Upper lobe of right lung (tissue), 1 donor: ENCODE data around the gene TTC34. TPM values are rescaled to one million over a fixed set of nuclear protein-coding genes. Genes with fewer than 3 reads are reported as not detected.

Source experiments
- ATAC-seq: fragments of 200-7000 bp; cut with Tn5 transposase; one replicate; pipeline ENCODE4 v1.9.1; 2020; ENCODE audit warnings: mild to moderate bottlenecking, moderate library complexity
- DNase-seq: peaks from one replicate; pipeline ENCODE4 v3.0.0-alpha.2; 2020
- H3K27ac ChIP-seq: fragments of 200-600 bp; one replicate; pipeline ENCODE4 v1.8.0; 2022
- H3K27me3 ChIP-seq: fragments of 200-600 bp; one replicate; pipeline ENCODE4 v1.8.0; 2022; ENCODE audit warnings: mild to moderate bottlenecking
- H3K36me3 ChIP-seq: fragments of 200-600 bp; one replicate; pipeline ENCODE4 v1.8.0; 2022
- H3K4me1 ChIP-seq: fragments of 200-600 bp; one replicate; pipeline ENCODE4 v1.8.0; 2022
- H3K4me3 ChIP-seq: fragments of 200-600 bp; one replicate; pipeline ENCODE4 v1.8.0; 2022; ENCODE audit warnings: mild to moderate bottlenecking
- H3K9me3 ChIP-seq: fragments of 200-600 bp; one replicate; pipeline ENCODE4 v1.8.0; 2022
- intact Hi-C: fragments of 100-400 bp; cut with DNase I; formaldehyde crosslinking; loops from one replicate; pipeline ENCODE4 v1.11.0; 2022
- total RNA-seq: library from RNA; stranded (reverse); fragmentation: NEBNext Ultra II Directional; extraction: Animal tissue kit (Norgen Biotek cat#: 25700); gene quantifications from one replicate; pipeline ENCODE4 v1.2.1, GENCODE V29; 2021
- TF ChIP-seq, protein P1 (sequence below): fragments of 200-600 bp; IDR thresholded peaks from one replicate; pipeline ENCODE4 v1.8.0; 2022; ENCODE audit warnings: antibody characterized with exemption
- donor health status: DM: no; HTN: yes; CAD: no; lungs with severe emphysema.

Gene TTC34
- total RNA-seq, 1 donor from 2014 or later: 1.3 TPM

DNA sequence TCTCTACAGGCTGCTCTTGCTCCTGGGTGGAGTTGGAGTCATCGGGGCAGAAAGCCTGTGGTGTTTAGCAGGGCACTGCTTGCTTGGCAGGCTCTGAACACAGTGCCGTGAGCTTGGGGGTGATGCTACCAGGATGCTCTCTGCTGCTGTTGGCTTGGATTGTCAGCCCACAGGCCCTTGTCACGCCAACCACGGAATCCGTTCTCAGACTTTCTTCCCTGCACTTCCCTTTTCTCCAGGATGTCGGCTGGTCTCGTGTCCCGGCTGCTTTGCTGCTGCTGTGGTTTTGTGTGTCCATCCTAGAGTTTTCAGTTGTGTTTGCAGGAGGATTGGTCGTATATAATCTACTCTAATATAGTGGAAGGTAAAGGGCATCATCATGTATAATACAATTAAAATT, 44.4 kb upstream of the TTC34 start:
- Histone ChIP-seq H3K4me3 (no peak overlapping the region), H3K9me3 (no peaks in the 10 kb centered on the region), H3K27me3 (no peaks in the 10 kb centered on the region), H3K4me1 (no peaks in the 10 kb centered on the region), H3K36me3 (no peaks in the 10 kb centered on the region), H3K27ac (no peak overlapping the region)
- TF ChIP-seq, protein P1, sequence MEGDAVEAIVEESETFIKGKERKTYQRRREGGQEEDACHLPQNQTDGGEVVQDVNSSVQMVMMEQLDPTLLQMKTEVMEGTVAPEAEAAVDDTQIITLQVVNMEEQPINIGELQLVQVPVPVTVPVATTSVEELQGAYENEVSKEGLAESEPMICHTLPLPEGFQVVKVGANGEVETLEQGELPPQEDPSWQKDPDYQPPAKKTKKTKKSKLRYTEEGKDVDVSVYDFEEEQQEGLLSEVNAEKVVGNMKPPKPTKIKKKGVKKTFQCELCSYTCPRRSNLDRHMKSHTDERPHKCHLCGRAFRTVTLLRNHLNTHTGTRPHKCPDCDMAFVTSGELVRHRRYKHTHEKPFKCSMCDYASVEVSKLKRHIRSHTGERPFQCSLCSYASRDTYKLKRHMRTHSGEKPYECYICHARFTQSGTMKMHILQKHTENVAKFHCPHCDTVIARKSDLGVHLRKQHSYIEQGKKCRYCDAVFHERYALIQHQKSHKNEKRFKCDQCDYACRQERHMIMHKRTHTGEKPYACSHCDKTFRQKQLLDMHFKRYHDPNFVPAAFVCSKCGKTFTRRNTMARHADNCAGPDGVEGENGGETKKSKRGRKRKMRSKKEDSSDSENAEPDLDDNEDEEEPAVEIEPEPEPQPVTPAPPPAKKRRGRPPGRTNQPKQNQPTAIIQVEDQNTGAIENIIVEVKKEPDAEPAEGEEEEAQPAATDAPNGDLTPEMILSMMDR: no peak
- intact Hi-C loops: no loop called here
- DNase-seq: no peak
- no peak for ATAC-seq

- Histone ChIP-seq H3K27me3 (no peaks in the 10 kb centered on the region), H3K4me1 (no peaks in the 10 kb centered on the region), H3K9me3 (no peaks in the 10 kb centered on the region), H3K36me3 (no peaks in the 10 kb centered on the region), H3K27ac (no peak overlapping the region), H3K4me3 (no peak overlapping the region)
- intact Hi-C loops: no loop called here
- DNase-seq: no peak
- ATAC-seq: no peak
- TF ChIP-seq, protein P1: no peak
Measured at GRCh38 chr1:2840036-2840809, 38.7 kb upstream of the TTC34 start.

DNA sequence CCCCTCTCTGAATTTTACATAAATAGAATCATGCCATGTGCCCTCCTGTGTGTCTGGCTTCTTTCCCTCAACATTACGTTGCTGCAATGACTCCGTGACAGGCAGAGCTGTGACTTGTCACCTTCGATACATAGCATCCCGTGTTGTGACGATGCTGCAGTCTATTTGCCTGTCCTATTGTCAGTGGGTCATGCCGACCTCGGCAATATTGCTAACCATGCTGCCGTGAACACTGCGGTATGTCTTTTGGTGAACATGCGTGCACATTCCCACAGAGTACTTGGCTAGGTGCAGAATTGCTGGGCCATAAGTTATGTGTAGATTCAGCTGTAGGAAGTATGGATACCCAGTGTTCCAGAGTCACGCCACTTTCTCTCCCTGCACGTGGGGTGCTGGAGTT, 36.3 kb upstream of the TTC34 start:
- H3K4me1 ChIP-seq: no peaks in the 10 kb centered on the region
- no peaks in the 10 kb centered on the region for H3K27me3 ChIP-seq
- no peaks in the 10 kb centered on the region for H3K9me3 ChIP-seq
- H3K27ac ChIP-seq: no peak overlapping the region
- H3K4me3 ChIP-seq: no peak overlapping the region
- ATAC-seq (no peak), DNase-seq (no peak)
- TF ChIP-seq, protein P1: no peak
- no peaks in the 10 kb centered on the region for H3K36me3 ChIP-seq
- intact Hi-C loops: no loop called here

GRCh38 chr1:2837316-2837715, 35.8 kb upstream of the TTC34 start:
- no peaks in the 10 kb centered on the region for H3K36me3 ChIP-seq
- TF ChIP-seq, protein P1: no peak
- no peak for ATAC-seq

DNA sequence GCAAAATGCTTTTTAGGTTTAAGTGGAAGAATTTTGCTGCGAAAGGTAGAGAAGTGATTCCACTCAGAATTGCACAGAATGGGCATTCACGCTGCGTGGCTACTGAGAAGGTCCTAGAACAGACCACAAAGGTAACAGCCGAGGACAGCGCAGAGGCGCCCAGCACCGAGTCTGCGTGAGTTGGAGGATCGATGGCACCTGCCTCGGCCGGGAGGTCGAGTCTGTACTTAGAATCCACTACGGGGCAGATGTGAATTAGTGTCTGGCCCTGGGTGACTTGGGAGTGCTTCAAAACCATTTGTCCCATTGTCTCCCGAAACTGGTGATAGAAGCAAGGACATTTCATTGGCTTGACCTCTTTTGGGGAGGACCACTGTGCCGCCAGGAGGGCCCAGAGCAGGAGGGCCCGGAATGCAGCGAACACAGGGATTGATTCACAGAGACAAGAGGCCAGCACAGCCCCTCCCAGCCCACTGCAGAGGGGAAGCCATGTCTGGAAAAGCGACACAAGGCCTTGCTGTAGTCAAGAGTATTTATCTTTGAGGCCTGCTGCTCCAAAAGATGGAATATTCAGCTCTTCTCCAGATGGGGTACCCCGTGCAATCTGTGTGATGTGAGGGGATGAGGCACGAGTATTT, 35.0 kb upstream of the TTC34 start:
- intact Hi-C loops: no loop called here
- no peak overlapping the region for H3K4me3 ChIP-seq
- DNase-seq (no peak), ATAC-seq (no peak)
- no peaks in the 10 kb centered on the region for H3K27me3 ChIP-seq
- H3K4me1 ChIP-seq: no peaks in the 10 kb centered on the region
- no peaks in the 10 kb centered on the region for H3K9me3 ChIP-seq
- no peaks in the 10 kb centered on the region for H3K36me3 ChIP-seq
- TF ChIP-seq, protein P1: no peak
- no peak overlapping the region for H3K27ac ChIP-seq

More at GRCh38 chr1:2837316-2837715, 35.8 kb upstream of the TTC34 start:
- H3K4me1 ChIP-seq: no peaks in the 10 kb centered on the region
- H3K27ac ChIP-seq: no peak overlapping the region
- H3K9me3 ChIP-seq: no peaks in the 10 kb centered on the region
- no peak for DNase-seq
- H3K27me3 ChIP-seq: no peaks in the 10 kb centered on the region
- intact Hi-C loops: no loop called here
- no peak overlapping the region for H3K4me3 ChIP-seq
